ENCODE data around the gene RNF181.
"Not testable (repeated sequence)": the region's sequence is repeated elsewhere in the genome, so short reads cannot be mapped to it uniquely, and the experiment has no call there.

RNF181 gene

GRCh38 chr2:85557130-85557529, 38.4 kb upstream of the RNF181 start:
- H3K27me3 ChIP-seq (ENCODE audit: control insufficient read depth, insufficient read depth, low read length) = no peaks in the 10 kb centered on the region
- H3K36me3 ChIP-seq (ENCODE audit: control insufficient read depth, insufficient read depth, low read length) = peaks cover 18% of the 10 kb centered on the region
- H3K9me3 ChIP-seq (ENCODE audit: control insufficient read depth, low read length) = no peaks in the 10 kb centered on the region
- H3K4me3 ChIP-seq (ENCODE audit: low read length) = no peak overlapping the region
- H3K4me1 ChIP-seq (ENCODE audit: control insufficient read depth, insufficient read depth, low read length) = peaks cover 13% of the 10 kb centered on the region
- no peak overlapping the region for H3K9ac ChIP-seq (ENCODE audit: low read length)

GRCh38 chr2:85558160-85558559, 37.4 kb upstream of the RNF181 start:
- Histone ChIP-seq H3K36me3 (ENCODE audit: control insufficient read depth, insufficient read depth, low read length) (peaks cover 12% of the 10 kb centered on the region), H3K9ac (ENCODE audit: low read length) (no peak overlapping the region), H3K9me3 (ENCODE audit: control insufficient read depth, low read length) (no peaks in the 10 kb centered on the region), H3K4me3 (ENCODE audit: low read length) (no peak overlapping the region), H3K27me3 (ENCODE audit: control insufficient read depth, insufficient read depth, low read length) (no peaks in the 10 kb centered on the region), H3K4me1 (ENCODE audit: control insufficient read depth, insufficient read depth, low read length) (peaks cover 8% of the 10 kb centered on the region)

GRCh38 chr2:85560403-85560726, 35.2 kb upstream of the RNF181 start:
- H3K36me3 ChIP-seq (ENCODE audit: control insufficient read depth, insufficient read depth, low read length); H3K4me1 ChIP-seq (ENCODE audit: control insufficient read depth, insufficient read depth, low read length); H3K27me3 ChIP-seq (ENCODE audit: control insufficient read depth, insufficient read depth, low read length); H3K9me3 ChIP-seq (ENCODE audit: control insufficient read depth, low read length): not testable (repeated sequence)
- H3K4me3 ChIP-seq (ENCODE audit: low read length) = peak overlapping the region; percentile 99
- H3K9ac ChIP-seq (ENCODE audit: low read length) = peak overlapping the region; percentile 91

DNA sequence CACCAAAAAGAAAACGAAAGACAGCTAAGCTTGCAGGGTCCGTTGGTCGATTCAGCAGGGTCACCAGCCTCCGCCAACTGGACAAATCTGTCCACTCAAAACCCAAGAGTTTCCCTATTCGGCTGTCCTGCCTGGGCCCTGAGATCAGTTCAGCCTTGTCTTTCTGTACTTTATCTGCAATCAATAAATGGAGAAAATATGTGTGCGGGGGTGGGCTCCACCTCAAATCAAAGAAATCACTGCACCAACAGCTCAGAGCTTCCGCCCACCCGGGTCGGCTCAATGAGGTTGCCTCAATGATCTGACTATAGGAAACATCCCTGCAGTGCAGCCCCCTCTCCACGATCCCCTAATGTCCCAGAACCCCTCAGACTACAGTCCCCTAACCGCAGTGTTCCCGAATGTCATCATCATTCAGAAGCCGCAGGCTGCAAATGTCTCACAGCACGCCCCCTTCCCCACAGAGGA, 34.7 kb upstream of the RNF181 start:
- Histone ChIP-seq H3K9me3 (ENCODE audit: control insufficient read depth, low read length) (no peaks in the 10 kb centered on the region), H3K9ac (ENCODE audit: low read length) (peak overlapping the region; percentile 91), H3K27me3 (ENCODE audit: control insufficient read depth, insufficient read depth, low read length) (no peaks in the 10 kb centered on the region)

GRCh38 chr2:85561280-85562212, 34.0 kb upstream of the RNF181 start, which contains the start of gene GGCX:
Gene GGCX, minus strand, starts transcription at chr2:85561493. Its CDS starts 65 bp downstream, at chr2:85561428.
- Histone ChIP-seq H3K27me3 (ENCODE audit: control insufficient read depth, insufficient read depth, low read length) (no peaks in the 10 kb centered on the region), H3K9me3 (ENCODE audit: control insufficient read depth, low read length) (no peaks in the 10 kb centered on the region), H3K4me3 (ENCODE audit: low read length) (peak within 1 kb of the TSS; percentile 99), H3K36me3 (ENCODE audit: control insufficient read depth, insufficient read depth, low read length) (peaks cover 5% of the 10 kb centered on the region), H3K9ac (ENCODE audit: low read length) (peak within 1 kb of the TSS; percentile 91), H3K4me1 (ENCODE audit: control insufficient read depth, insufficient read depth, low read length) (peaks cover 8% of the 10 kb centered on the region)

More for the DNA sequence above, 34.7 kb upstream of the RNF181 start:
- peak overlapping the region; percentile 99 for H3K4me3 ChIP-seq (ENCODE audit: low read length)
- H3K4me1 ChIP-seq (ENCODE audit: control insufficient read depth, insufficient read depth, low read length) = peaks cover 8% of the 10 kb centered on the region
- H3K36me3 ChIP-seq (ENCODE audit: control insufficient read depth, insufficient read depth, low read length) = peaks cover 8% of the 10 kb centered on the region

GRCh38 chr2:85564144-85564563, 31.4 kb upstream of the RNF181 start:
- no peak overlapping the region for H3K4me3 ChIP-seq (ENCODE audit: low read length)
- H3K9me3 ChIP-seq (ENCODE audit: control insufficient read depth, low read length) = no peaks in the 10 kb centered on the region
- H3K4me1 ChIP-seq (ENCODE audit: control insufficient read depth, insufficient read depth, low read length) = peaks cover 8% of the 10 kb centered on the region
- no peaks in the 10 kb centered on the region for H3K27me3 ChIP-seq (ENCODE audit: control insufficient read depth, insufficient read depth, low read length)
- H3K36me3 ChIP-seq (ENCODE audit: control insufficient read depth, insufficient read depth, low read length) = no peaks in the 10 kb centered on the region
- no peak overlapping the region for H3K9ac ChIP-seq (ENCODE audit: low read length)

DNA sequence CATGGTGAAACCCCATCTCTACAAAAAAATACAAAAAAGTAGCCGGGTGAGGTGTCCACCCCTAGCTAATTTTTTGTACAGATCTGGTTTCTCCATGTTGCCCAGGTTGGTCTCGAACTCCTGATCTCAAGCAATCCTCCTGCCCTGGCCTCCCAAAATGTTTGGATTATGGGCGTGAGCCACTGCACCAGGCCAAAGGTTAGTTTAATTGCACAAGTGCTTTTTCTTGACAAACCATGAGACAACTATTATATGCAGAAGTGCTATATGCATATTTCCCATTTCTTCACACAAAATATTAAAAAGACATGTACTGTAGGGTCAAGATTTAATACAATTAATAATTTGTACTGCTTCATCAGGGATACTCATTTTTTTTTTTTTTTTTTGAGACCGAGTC, 29.3 kb upstream of the RNF181 start:
- H3K9ac ChIP-seq (ENCODE audit: low read length) = no peak overlapping the region
- no peaks in the 10 kb centered on the region for H3K27me3 ChIP-seq (ENCODE audit: control insufficient read depth, insufficient read depth, low read length)
- no peaks in the 10 kb centered on the region for H3K4me1 ChIP-seq (ENCODE audit: control insufficient read depth, insufficient read depth, low read length)
- no peak overlapping the region for H3K4me3 ChIP-seq (ENCODE audit: low read length)
- H3K36me3 ChIP-seq (ENCODE audit: control insufficient read depth, insufficient read depth, low read length) = no peaks in the 10 kb centered on the region
- no peaks in the 10 kb centered on the region for H3K9me3 ChIP-seq (ENCODE audit: control insufficient read depth, low read length)

DNA sequence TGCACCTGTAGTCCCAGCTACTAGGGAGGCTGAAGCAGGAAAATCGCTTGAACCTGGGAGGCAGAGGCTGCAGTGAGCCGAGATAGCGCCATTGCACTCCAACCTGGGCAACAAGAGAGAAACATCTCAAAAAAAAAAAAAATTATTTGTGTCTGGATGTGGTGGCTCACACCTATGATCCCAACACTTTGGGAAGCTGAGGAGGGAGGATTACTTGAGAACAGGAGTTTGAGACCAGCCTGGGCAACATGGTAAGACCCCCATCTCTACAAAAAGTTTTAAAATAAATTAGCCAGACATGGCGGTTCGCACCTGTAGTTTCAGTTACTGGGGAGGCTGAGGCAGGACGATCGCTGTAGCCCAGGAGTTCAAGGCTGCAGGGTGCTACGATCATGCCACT, 19.8 kb upstream of the RNF181 start:
- H3K4me1 ChIP-seq (ENCODE audit: control insufficient read depth, insufficient read depth, low read length) = peaks cover 33% of the 10 kb centered on the region
- no peak overlapping the region for H3K4me3 ChIP-seq (ENCODE audit: low read length)
- no peaks in the 10 kb centered on the region for H3K27me3 ChIP-seq (ENCODE audit: control insufficient read depth, insufficient read depth, low read length)
- H3K9ac ChIP-seq (ENCODE audit: low read length) = no peak overlapping the region
- H3K36me3 ChIP-seq (ENCODE audit: control insufficient read depth, insufficient read depth, low read length) = no peaks in the 10 kb centered on the region
- H3K9me3 ChIP-seq (ENCODE audit: control insufficient read depth, low read length) = no peaks in the 10 kb centered on the region

GRCh38 chr2:85577063-85577385, 18.5 kb upstream of the RNF181 start:
- Histone ChIP-seq H3K27me3 (ENCODE audit: control insufficient read depth, insufficient read depth, low read length) (no peaks in the 10 kb centered on the region), H3K36me3 (ENCODE audit: control insufficient read depth, insufficient read depth, low read length) (no peaks in the 10 kb centered on the region), H3K9ac (ENCODE audit: low read length) (peak overlapping the region; percentile 99), H3K4me3 (ENCODE audit: low read length) (peak overlapping the region; percentile 85), H3K9me3 (ENCODE audit: control insufficient read depth, low read length) (no peaks in the 10 kb centered on the region), H3K4me1 (ENCODE audit: control insufficient read depth, insufficient read depth, low read length) (peaks cover 33% of the 10 kb centered on the region)

- Histone ChIP-seq H3K36me3 (ENCODE audit: control insufficient read depth, insufficient read depth, low read length) (no peaks in the 10 kb centered on the region), H3K4me3 (ENCODE audit: low read length) (peak within 1 kb of the TSS; percentile 85), H3K4me1 (ENCODE audit: control insufficient read depth, insufficient read depth, low read length) (peaks cover 33% of the 10 kb centered on the region), H3K9ac (ENCODE audit: low read length) (peak within 1 kb of the TSS; percentile 99), H3K27me3 (ENCODE audit: control insufficient read depth, insufficient read depth, low read length) (no peaks in the 10 kb centered on the region), H3K9me3 (ENCODE audit: control insufficient read depth, low read length) (no peaks in the 10 kb centered on the region)
These were observed 17.9 kb upstream of the RNF181 start, which contains the start of gene VAMP8 for GRCh38 chr2:85577386-85578242. Gene VAMP8, plus strand, starts transcription at chr2:85577586. Its CDS starts 61 bp downstream, at chr2:85577647.

- H3K4me1 ChIP-seq (ENCODE audit: control insufficient read depth, insufficient read depth, low read length) = peaks cover 33% of the 10 kb centered on the region
- H3K36me3 ChIP-seq (ENCODE audit: control insufficient read depth, insufficient read depth, low read length) = no peaks in the 10 kb centered on the region
- H3K9me3 ChIP-seq (ENCODE audit: control insufficient read depth, low read length) = no peaks in the 10 kb centered on the region
- H3K27me3 ChIP-seq (ENCODE audit: control insufficient read depth, insufficient read depth, low read length) = no peaks in the 10 kb centered on the region
- H3K4me3 ChIP-seq (ENCODE audit: low read length) = peak overlapping the region; percentile 85
- H3K9ac ChIP-seq (ENCODE audit: low read length) = peak overlapping the region; percentile 99
These were observed 17.0 kb upstream of the RNF181 start for GRCh38 chr2:85578243-85579180.

All from mucosa of stomach (tissue), 1 donor.